Measurements from ENCODE around the gene AP2A1. TPM values are rescaled to one million over a fixed set of nuclear protein-coding genes. Genes with fewer than 3 reads are reported as not detected.

The AP2A1 gene
- total and polyA plus RNA-seq, 2 of the 13 experiments (the other 11 are each of a cell fraction or from before 2014, with no cell fraction given): 22.7 to 39.7 TPM

DNA sequence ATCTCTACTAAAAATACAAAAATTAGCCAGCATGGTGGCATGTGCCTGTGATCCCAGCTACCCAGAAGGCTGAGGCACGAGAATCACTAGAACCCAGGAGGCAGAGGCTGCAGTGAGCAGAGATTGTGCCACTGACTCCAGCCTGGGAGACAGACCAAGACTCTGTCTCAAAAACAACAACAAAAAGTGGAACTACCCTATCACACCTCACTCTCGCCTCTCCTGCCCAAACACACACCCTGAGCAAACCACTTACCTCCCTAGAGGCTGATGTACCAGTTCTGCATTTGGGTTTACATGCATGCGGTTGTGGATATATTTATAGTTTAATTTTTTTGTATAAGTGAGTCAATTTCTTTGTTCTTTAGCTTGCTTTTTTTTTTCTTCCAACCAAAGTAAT, 76.5 kb downstream of the AP2A1 start:
- Histone ChIP-seq H4K20me1 (ENCODE audit: insufficient read depth, low read length) (no peaks in the 10 kb centered on the region), H3K79me2 (ENCODE audit: insufficient read depth, low read length) (no peaks in the 10 kb centered on the region), H3K9me3 (ENCODE audit: low read length) (no peaks in the 10 kb centered on the region), H2AFZ (ENCODE audit: low read length) (no peak overlapping the region), H3K27me3 (ENCODE audit: control insufficient read depth in 1 of 2, insufficient read depth in 2 of 2, low read length in 2 of 2) (no peaks in the 10 kb centered on the region), H3K9ac (ENCODE audit: insufficient read depth, low read depth, low read length) (no peak overlapping the region), H3K27ac (ENCODE audit: extremely low read length, insufficient read depth, low read length) (no peak overlapping the region), H3K4me3 (replicated peaks in 1 of 3; ENCODE audit: insufficient read depth in 1 of 3, low read depth in 2 of 3, low read length in 3 of 3) (no peak overlapping the region), H3K4me2 (ENCODE audit: low read depth, low read length) (no peak overlapping the region), H3K36me3 (replicated peaks in 1 of 2; ENCODE audit: control insufficient read depth in 1 of 2, insufficient read depth in 2 of 2, low read length in 2 of 2) (peaks cover 4 to 15% of the 10 kb centered on the region in 2 experiments; a peak in 3 of 5 replicates), H3K4me1 (ENCODE audit: insufficient read depth, low read length) (peaks cover 12% of the 10 kb centered on the region)
- TF ChIP-seq RFXAP (CRISPR knock-in tag; IDR thresholded peaks at IDR 0.05; ENCODE audit: borderline replicate concordance): no peak
- TF ChIP-seq, protein P1, sequence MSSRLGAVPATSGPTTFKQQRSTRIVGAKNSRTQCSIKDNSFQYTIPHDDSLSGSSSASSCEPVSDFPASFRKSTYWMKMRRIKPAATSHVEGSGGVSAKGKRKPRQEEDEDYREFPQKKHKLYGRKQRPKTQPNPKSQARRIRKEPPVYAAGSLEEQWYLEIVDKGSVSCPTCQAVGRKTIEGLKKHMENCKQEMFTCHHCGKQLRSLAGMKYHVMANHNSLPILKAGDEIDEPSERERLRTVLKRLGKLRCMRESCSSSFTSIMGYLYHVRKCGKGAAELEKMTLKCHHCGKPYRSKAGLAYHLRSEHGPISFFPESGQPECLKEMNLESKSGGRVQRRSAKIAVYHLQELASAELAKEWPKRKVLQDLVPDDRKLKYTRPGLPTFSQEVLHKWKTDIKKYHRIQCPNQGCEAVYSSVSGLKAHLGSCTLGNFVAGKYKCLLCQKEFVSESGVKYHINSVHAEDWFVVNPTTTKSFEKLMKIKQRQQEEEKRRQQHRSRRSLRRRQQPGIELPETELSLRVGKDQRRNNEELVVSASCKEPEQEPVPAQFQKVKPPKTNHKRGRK (CRISPR knock-in tag; IDR thresholded peaks at IDR 0.05): no peak
- TF ChIP-seq PAWR (CRISPR knock-in tag; IDR thresholded peaks at IDR 0.05; ENCODE audit: borderline replicate concordance): no peak
- TF ChIP-seq, protein P2, sequence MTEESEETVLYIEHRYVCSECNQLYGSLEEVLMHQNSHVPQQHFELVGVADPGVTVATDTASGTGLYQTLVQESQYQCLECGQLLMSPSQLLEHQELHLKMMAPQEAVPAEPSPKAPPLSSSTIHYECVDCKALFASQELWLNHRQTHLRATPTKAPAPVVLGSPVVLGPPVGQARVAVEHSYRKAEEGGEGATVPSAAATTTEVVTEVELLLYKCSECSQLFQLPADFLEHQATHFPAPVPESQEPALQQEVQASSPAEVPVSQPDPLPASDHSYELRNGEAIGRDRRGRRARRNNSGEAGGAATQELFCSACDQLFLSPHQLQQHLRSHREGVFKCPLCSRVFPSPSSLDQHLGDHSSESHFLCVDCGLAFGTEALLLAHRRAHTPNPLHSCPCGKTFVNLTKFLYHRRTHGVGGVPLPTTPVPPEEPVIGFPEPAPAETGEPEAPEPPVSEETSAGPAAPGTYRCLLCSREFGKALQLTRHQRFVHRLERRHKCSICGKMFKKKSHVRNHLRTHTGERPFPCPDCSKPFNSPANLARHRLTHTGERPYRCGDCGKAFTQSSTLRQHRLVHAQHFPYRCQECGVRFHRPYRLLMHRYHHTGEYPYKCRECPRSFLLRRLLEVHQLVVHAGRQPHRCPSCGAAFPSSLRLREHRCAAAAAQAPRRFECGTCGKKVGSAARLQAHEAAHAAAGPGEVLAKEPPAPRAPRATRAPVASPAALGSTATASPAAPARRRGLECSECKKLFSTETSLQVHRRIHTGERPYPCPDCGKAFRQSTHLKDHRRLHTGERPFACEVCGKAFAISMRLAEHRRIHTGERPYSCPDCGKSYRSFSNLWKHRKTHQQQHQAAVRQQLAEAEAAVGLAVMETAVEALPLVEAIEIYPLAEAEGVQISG (CRISPR knock-in tag; IDR thresholded peaks at IDR 0.05): no peak
- TF ChIP-seq ZMAT3 (CRISPR knock-in tag; conservative IDR thresholded peaks at IDR 0.05): no peak
- in situ Hi-C loops (cut with HindIII; ENCODE audit: extremely low pct_ligation_motif_present, low pct_unique_long_range_greater_than_20kb) (no loop called here), intact Hi-C loops (cut with micrococcal nuclease; ENCODE audit: unreplicated experiment) (no loop called here)
- ATAC-seq: no peak
- ChIA-PET POLR2A (interaction anchor here (0.6 kb wide), 1 partner anchor 10 kb away, joined by 3 read pairs; no protein-coding TSS in a partner anchor), CTCF (ENCODE audit: low intra/inter-chr PET ratio, low total read pairs) (no interaction called here)
- FAIRE-seq: no peak
- BruUV-seq (replicated peaks): no TSS peak
- 95% methylated on average over 3 of the region's 3 CpGs for WGBS (ENCODE audit: low lambda C conversion rate)
- DNase-seq (ENCODE audit: low spot score): no peak
